GM18870 (cell line): ENCODE measurements around the gene URB2.
"Not testable (repeated sequence)": the region's sequence is repeated elsewhere in the genome, so short reads cannot be mapped to it uniquely, and the experiment has no call there.

Experiments used
- ATAC-seq: cut with Tn5 transposase; IDR thresholded peaks from one replicate; pipeline ENCODE4 v1.9.1; 2021; ENCODE audit warnings: moderate library complexity; ENCODE audit not compliant: unreplicated experiment

URB2 gene

DNA sequence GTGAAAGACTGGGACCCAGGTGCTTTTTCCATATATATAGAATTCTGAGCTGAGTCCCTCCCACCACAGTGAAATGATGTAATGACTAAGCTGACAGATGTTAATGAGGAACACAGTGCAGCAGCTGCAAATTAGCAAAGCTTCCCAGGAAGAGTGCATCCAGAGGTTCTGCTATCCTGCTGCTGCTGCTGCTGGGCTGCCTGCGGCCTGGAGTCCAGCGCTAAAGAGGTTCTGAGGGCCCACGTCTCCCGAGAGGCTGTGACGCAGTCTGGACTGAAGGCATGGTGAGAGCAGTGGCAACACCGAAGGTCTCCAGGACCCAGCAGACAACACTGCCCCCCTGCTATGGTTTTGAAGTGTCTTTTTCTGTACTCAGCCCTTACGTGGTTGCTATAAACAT is 63.9 kb downstream of the URB2 start:
- no peak for ATAC-seq

DNA sequence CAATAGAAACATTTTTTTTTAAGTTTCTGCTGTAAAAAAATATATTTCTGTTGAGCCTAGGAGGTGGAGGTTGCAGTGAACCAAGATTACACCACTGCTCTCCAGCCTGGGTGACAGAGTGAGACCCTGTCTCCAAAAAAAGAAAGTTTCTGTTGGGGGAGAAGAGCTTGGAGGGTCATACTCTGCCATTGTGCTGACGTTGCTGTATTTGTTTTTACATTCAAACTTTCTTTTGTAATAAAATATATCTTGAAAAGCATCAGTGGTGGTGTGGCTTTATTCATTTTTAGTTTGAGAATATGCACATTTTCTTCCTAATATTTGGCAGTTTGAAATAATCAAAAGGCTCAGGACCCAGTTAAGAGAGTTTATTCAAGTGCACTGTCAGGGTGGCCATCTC is 64.6 kb downstream of the URB2 start:
- no peak for ATAC-seq

DNA sequence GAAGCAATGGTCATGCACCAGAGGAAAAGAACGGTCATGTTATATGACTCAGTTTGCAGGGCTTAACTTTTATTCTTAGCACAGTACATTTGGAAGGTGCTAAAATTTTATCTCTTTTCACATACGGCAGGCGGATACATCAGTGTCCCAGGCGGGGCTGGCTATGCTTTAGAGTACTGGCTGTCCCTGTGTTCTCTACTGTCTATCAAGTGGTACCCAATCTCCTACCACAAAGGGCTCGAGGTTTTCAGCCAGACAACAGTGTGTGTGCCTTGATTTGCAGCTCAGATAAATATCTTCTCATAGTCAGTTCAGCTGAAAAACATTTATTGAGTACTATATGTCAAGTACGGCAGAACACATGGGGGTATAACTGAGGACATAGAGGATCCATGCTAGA is 65.3 kb downstream of the URB2 start:
- no peak for ATAC-seq

- no peak for ATAC-seq
Observed at GRCh38 chr1:229693129-229693900, 67.3 kb downstream of the URB2 start.

- no peak for ATAC-seq
Observed at GRCh38 chr1:229694053-229694693, 68.1 kb downstream of the URB2 start.

GRCh38 chr1:229696385-229696784 is 70.3 kb downstream of the URB2 start:
- ATAC-seq, result no peak

DNA sequence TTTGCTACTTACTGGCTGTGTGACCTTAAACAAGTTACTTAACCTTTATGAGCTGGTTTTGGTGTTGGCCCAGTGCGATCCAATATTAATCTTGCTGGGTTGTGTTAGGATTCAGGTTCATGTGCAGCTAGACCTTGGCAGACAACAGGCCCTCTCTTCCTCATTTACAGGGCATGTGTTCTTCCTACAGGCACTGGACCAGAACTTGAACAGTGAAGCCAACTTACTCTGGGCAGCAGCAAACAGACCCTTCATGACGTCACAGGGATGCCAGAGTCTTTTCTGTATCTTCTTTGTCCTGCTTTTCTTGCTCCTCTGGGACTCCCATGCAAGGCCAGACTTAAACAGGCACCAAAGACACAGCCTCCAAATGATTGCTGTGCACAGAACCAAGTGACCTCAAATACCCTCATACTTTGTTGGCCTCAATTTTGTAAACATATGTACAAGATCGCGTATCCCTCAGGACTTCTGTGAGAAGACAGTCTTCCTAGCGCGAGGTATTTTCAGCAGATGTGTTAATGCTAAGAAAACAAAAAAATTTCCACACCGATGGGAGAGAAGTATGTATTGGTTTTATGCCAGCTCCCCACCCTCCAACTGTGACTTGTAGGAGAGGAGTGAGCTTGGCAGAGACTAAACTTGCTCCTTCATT is 73.7 kb downstream of the URB2 start:
- no peak for ATAC-seq

GRCh38 chr1:229704157-229704556 is 78.1 kb downstream of the URB2 start:
- no peak for ATAC-seq

DNA sequence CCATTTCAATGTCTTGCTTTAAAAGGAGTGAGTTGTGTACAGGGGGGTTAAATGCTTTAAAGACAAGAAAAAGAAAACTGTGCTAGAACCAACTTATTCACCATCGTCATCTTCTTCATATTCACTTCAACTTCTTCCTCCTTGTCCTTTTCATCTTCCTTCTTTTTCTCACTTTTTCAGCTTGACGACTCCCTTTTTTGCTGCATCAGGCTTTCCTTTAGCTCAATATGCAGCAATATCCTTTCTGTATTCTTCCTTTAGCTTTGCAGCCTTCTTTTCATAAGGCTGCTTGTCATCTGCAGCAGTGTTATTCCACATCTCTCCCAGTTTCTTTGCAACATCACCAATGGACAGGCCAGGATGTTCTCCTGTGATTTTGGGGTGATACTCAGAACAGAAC is 79.1 kb downstream of the URB2 start:
- ATAC-seq, result not testable (repeated sequence)

- ATAC-seq, result not testable (repeated sequence)
Observed at GRCh38 chr1:229707127-229707526, 81.1 kb downstream of the URB2 start.

- ATAC-seq, result no peak
Observed at GRCh38 chr1:229709500-229710013, 83.5 kb downstream of the URB2 start.
